Activated T-helper 17 cell treated with anti-CD3 and anti-CD28 coated beads, Interleukin-2, amount 50 U/mL, for 72 hours (primary cell): ENCODE results near the gene ASTN2. TPM values are rescaled to one million over a fixed set of nuclear protein-coding genes. Genes with fewer than 3 reads are reported as not detected.
A peak's percentile ranks its signal among the peaks of the same experiment; 100 is the strongest.

Source experiments
- ATAC-seq: fragments of 150-1000 bp; cut with Tn5 transposase; replicated peaks from 2 replicates; pipeline ENCODE4 v1.10.0; 2021; ENCODE audit warnings: mild to moderate bottlenecking, moderate library complexity
- H3K27ac Mint-ChIP-seq: one replicate; pipeline ENCODE4 v1.8.0; 2022; ENCODE audit warnings: mixed read lengths
- H3K27me3 Mint-ChIP-seq: one replicate; pipeline ENCODE4 v1.8.0; 2022; ENCODE audit warnings: mixed read lengths
- H3K36me3 Mint-ChIP-seq: one replicate; pipeline ENCODE4 v1.8.0; 2022; ENCODE audit warnings: low read depth, mild to moderate bottlenecking, mixed read lengths
- H3K4me1 Mint-ChIP-seq: one replicate; pipeline ENCODE4 v1.8.0; 2022; ENCODE audit warnings: mixed read lengths
- H3K4me3 Mint-ChIP-seq: one replicate; pipeline ENCODE4 v1.8.0; 2022; ENCODE audit warnings: mild to moderate bottlenecking, mixed read lengths
- H3K9me3 Mint-ChIP-seq: one replicate; pipeline ENCODE4 v1.8.0; 2022; ENCODE audit warnings: mixed read lengths
- total RNA-seq, 2 donors: library from RNA; stranded (reverse); gene quantifications; one replicate each; pipeline ENCODE4 v1.2.3, GENCODE V29; 2022

Gene ASTN2
- total RNA-seq, 2 donors from 2014 or later = 3.3 to 5.4 TPM

GRCh38 chr9:116809656-116810055, 605.2 kb downstream of the ASTN2 start:
- Mint-ChIP-seq H3K27ac (no peak overlapping the region), H3K36me3 (no peaks in the 10 kb centered on the region), H3K4me3 (no peak overlapping the region), H3K4me1 (no peaks in the 10 kb centered on the region), H3K9me3 (no peaks in the 10 kb centered on the region), H3K27me3 (no peaks in the 10 kb centered on the region)
- no peak for ATAC-seq

DNA sequence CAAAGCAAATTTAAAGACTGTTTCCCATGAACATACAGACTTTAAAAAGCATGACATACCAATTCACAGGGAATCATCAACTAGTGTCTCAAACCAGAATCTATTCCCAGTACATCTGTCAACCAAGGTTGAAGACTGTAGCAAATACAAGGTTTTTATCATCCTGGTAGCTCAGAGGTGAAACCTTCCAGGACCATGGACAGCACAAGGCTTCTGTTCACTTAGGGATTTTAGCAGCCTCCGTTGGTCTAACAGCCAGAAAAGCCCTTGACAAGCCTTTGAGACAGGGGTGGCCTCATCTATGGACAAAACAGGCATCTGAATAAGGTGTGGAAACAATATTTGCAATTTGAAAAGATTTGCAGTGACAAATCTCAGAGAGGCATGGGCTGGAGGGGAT, 608.8 kb downstream of the ASTN2 start:
- no peaks in the 10 kb centered on the region for H3K36me3 Mint-ChIP-seq
- H3K27me3 Mint-ChIP-seq = peaks cover under 1% of the 10 kb centered on the region

DNA sequence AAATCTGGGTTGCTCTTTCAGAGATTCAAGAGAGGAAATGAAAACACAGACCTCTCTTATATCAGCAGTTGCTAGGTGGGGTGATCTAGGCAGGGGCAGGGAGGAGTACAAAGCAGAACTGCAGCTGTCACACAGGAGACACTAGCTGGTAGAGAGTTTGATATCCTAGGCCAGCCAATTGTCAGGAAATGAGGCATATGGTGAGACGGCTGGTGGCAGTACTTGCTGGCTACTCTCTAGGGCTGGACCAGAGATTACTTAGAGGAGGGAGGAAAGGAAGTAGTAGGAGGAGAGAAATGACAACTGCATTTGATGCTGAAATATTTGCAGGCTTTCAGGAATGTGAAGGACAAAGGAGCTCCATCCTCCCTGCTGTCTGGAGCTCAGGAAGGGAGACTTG, 614.0 kb downstream of the ASTN2 start:
- ATAC-seq = no peak
- Mint-ChIP-seq H3K9me3 (peaks cover 4% of the 10 kb centered on the region), H3K27me3 (peaks cover 10% of the 10 kb centered on the region), H3K4me3 (no peak overlapping the region), H3K4me1 (no peaks in the 10 kb centered on the region), H3K36me3 (no peaks in the 10 kb centered on the region), H3K27ac (no peak overlapping the region)

More for the DNA sequence above, 608.8 kb downstream of the ASTN2 start:
- ATAC-seq = no peak
- no peak overlapping the region for H3K27ac Mint-ChIP-seq
- H3K9me3 Mint-ChIP-seq = no peaks in the 10 kb centered on the region
- H3K4me1 Mint-ChIP-seq = no peaks in the 10 kb centered on the region
- H3K4me3 Mint-ChIP-seq = no peak overlapping the region

DNA sequence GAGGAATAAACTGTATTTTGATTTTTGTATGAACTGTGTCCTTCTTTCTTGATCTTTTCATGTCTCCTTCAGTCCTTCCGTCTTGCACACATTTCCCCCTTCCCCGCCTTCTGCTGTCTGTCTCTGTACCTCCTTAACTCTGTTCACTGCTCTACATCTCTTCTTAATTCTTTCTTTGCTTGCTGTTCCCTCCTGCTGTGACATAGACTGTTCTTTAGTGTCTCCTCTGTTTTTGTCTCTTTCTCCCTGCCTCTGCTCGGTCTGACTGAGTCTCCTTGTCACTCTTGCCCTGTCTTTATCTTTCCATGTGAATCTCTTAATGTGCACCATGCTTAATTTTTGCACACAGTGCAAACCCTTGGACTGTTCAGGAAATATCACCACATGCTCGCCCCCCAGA, 614.8 kb downstream of the ASTN2 start:
- H3K27ac Mint-ChIP-seq = no peak overlapping the region
- H3K27me3 Mint-ChIP-seq = peaks cover 10% of the 10 kb centered on the region

GRCh38 chr9:116798521-116798920, 616.3 kb downstream of the ASTN2 start:
- peaks cover 4% of the 10 kb centered on the region for H3K9me3 Mint-ChIP-seq
- no peak for ATAC-seq
- peaks cover 13% of the 10 kb centered on the region for H3K27me3 Mint-ChIP-seq
- H3K27ac Mint-ChIP-seq = no peak overlapping the region
- H3K4me3 Mint-ChIP-seq = no peak overlapping the region
- no peaks in the 10 kb centered on the region for H3K4me1 Mint-ChIP-seq
- no peaks in the 10 kb centered on the region for H3K36me3 Mint-ChIP-seq

More for the DNA sequence above, 614.8 kb downstream of the ASTN2 start:
- no peak for ATAC-seq
- H3K36me3 Mint-ChIP-seq = no peaks in the 10 kb centered on the region
- H3K4me1 Mint-ChIP-seq = no peaks in the 10 kb centered on the region
- H3K4me3 Mint-ChIP-seq = no peak overlapping the region
- H3K9me3 Mint-ChIP-seq = peaks cover 4% of the 10 kb centered on the region

- H3K27me3 Mint-ChIP-seq = peaks cover 13% of the 10 kb centered on the region
- no peak overlapping the region for H3K4me3 Mint-ChIP-seq
- no peak for ATAC-seq
- no peaks in the 10 kb centered on the region for H3K36me3 Mint-ChIP-seq
- peaks cover 4% of the 10 kb centered on the region for H3K9me3 Mint-ChIP-seq
- no peak overlapping the region for H3K27ac Mint-ChIP-seq
- H3K4me1 Mint-ChIP-seq = no peaks in the 10 kb centered on the region
Observed at GRCh38 chr9:116797276-116797675, 617.6 kb downstream of the ASTN2 start.

DNA sequence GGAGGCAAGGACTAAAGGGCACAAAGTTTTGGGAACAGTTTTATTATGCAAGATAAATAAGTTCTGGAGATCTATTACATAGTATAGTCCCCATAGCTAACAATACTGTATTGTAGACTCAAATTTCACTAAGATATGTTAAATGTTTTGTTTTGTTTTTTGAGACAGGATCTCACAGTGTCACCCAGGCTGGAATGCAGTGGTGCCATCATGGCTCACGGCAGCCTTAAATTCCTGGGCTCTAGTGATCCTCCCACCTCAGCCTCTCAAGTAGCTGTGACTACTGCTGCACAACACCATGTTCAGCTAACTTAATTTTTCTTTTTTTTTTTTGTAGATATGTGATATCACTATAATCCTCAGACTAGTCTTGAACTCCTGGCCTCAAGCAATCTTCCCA, 618.2 kb downstream of the ASTN2 start:
- H3K36me3 Mint-ChIP-seq = no peaks in the 10 kb centered on the region
- H3K27ac Mint-ChIP-seq = no peak overlapping the region
- H3K9me3 Mint-ChIP-seq = peaks cover 4% of the 10 kb centered on the region
- no peak overlapping the region for H3K4me3 Mint-ChIP-seq
- H3K4me1 Mint-ChIP-seq = no peaks in the 10 kb centered on the region
- peaks cover 13% of the 10 kb centered on the region for H3K27me3 Mint-ChIP-seq
- no peak for ATAC-seq

- H3K27ac Mint-ChIP-seq = no peak overlapping the region
- no peaks in the 10 kb centered on the region for H3K4me1 Mint-ChIP-seq
- no peaks in the 10 kb centered on the region for H3K36me3 Mint-ChIP-seq
- H3K27me3 Mint-ChIP-seq = peaks cover 10% of the 10 kb centered on the region
- no peak overlapping the region for H3K4me3 Mint-ChIP-seq
- peaks cover 1% of the 10 kb centered on the region for H3K9me3 Mint-ChIP-seq
- ATAC-seq = no peak
Observed at GRCh38 chr9:116795821-116796220, 619.0 kb downstream of the ASTN2 start.

DNA sequence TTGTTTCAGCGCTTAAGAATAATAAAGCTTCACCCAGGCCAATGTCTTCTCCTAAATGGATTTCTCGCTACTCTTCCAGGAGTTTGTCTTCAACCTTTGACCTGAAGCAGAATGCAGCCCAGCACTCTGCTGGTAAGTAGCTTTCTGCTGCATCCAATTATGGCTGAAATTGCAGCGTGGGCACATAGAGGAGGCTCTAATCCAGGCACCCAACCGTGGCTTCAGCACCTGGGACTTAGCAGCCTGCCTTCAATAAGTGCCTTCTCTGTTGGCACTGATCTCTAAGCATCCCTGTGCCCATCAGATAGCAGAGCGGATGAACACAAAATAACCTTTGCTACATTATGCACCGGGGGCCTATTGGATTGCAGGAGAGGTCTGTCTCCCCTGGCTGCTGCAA, 622.6 kb downstream of the ASTN2 start:
- ATAC-seq = no peak
- Mint-ChIP-seq H3K4me3 (no peak overlapping the region), H3K4me1 (no peaks in the 10 kb centered on the region), H3K36me3 (no peaks in the 10 kb centered on the region), H3K27ac (no peak overlapping the region), H3K27me3 (peaks cover 3% of the 10 kb centered on the region), H3K9me3 (no peaks in the 10 kb centered on the region)

GRCh38 chr9:116791326-116791725, 623.5 kb downstream of the ASTN2 start:
- H3K4me3 Mint-ChIP-seq = no peak overlapping the region
- no peaks in the 10 kb centered on the region for H3K9me3 Mint-ChIP-seq
- ATAC-seq = no peak
- H3K27ac Mint-ChIP-seq = no peak overlapping the region
- H3K4me1 Mint-ChIP-seq = no peaks in the 10 kb centered on the region
- no peaks in the 10 kb centered on the region for H3K36me3 Mint-ChIP-seq
- H3K27me3 Mint-ChIP-seq = peaks cover 3% of the 10 kb centered on the region

DNA sequence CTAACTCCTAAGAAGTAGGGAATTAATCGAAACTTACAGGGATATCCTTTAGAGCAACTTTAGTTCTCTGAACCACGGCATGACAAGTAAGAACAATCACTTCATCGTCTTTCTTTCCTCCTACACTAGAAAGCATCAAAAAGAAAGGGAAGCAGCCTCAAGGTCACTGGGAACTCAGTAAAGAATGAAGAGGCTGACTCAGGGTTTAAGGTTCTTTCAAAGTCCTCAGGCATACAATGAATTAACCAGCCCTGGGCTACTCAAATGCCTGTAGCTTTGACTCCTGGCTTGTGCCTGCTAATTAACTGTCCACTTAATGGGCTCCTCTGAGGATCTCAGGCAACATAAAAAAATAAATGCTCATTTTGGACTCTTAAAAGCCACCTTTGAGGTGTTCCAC, 625.8 kb downstream of the ASTN2 start:
- no peak overlapping the region for H3K27ac Mint-ChIP-seq
- H3K4me1 Mint-ChIP-seq = no peaks in the 10 kb centered on the region
- peaks cover 17% of the 10 kb centered on the region for H3K27me3 Mint-ChIP-seq
- H3K9me3 Mint-ChIP-seq = no peaks in the 10 kb centered on the region
- no peaks in the 10 kb centered on the region for H3K36me3 Mint-ChIP-seq
- no peak for ATAC-seq
- no peak overlapping the region for H3K4me3 Mint-ChIP-seq

- Mint-ChIP-seq H3K36me3 (no peaks in the 10 kb centered on the region), H3K9me3 (no peaks in the 10 kb centered on the region), H3K27ac (no peak overlapping the region), H3K4me1 (no peaks in the 10 kb centered on the region), H3K27me3 (peaks cover 27% of the 10 kb centered on the region), H3K4me3 (no peak overlapping the region)
- peak; percentile 12 for ATAC-seq
Observed at GRCh38 chr9:116786737-116787136, 628.1 kb downstream of the ASTN2 start.

DNA sequence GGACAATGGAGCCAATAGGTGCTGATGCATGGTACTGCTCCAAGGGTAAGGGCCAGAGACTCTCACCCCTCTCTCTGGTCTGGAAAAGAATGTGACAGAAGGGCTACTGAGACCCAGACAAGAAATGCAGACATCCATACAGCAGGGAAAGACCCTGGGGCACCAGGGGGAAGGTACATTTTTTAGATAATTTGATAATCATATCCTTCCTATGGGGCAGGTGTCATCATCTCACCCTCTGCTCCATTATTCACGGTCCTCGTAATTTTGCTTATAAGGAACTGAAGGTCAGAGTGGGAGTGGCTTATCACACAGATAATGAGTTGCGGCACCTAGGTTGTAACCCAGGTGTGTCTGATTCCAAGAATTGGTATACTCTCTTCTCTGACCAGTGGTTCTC, 637.7 kb downstream of the ASTN2 start:
- ATAC-seq = no peak

GRCh38 chr9:116774421-116775180, 640.3 kb downstream of the ASTN2 start:
- Mint-ChIP-seq H3K9me3 (no peaks in the 10 kb centered on the region), H3K27ac (no peak overlapping the region), H3K36me3 (no peaks in the 10 kb centered on the region), H3K4me1 (no peaks in the 10 kb centered on the region), H3K27me3 (peaks cover 11% of the 10 kb centered on the region), H3K4me3 (no peak overlapping the region)
- no peak for ATAC-seq

More for the DNA sequence above, 637.7 kb downstream of the ASTN2 start:
- peaks cover 11% of the 10 kb centered on the region for H3K27me3 Mint-ChIP-seq
- no peaks in the 10 kb centered on the region for H3K9me3 Mint-ChIP-seq
- no peaks in the 10 kb centered on the region for H3K4me1 Mint-ChIP-seq
- H3K36me3 Mint-ChIP-seq = no peaks in the 10 kb centered on the region
- H3K4me3 Mint-ChIP-seq = no peak overlapping the region
- no peak overlapping the region for H3K27ac Mint-ChIP-seq

GRCh38 chr9:116767219-116767618, 647.6 kb downstream of the ASTN2 start:
- Mint-ChIP-seq H3K36me3 (no peaks in the 10 kb centered on the region), H3K9me3 (no peaks in the 10 kb centered on the region), H3K4me1 (no peaks in the 10 kb centered on the region), H3K27ac (no peak overlapping the region), H3K27me3 (no peaks in the 10 kb centered on the region), H3K4me3 (no peak overlapping the region)
- ATAC-seq = no peak
